Stimulated activated effector memory CD8-positive, alpha-beta T cell treated with anti-CD3 and anti-CD28 coated beads, Interleukin-12 subunit alpha, Interleukin-12 subunit beta, amount 100 ng/mL, for 72 hours (primary cell): Measurements from ENCODE around the gene GLIPR2.
"Not testable (repeated sequence)": the region's sequence is repeated elsewhere in the genome, so short reads cannot be mapped to it uniquely, and the experiment has no call there.

Source experiments
- ATAC-seq: fragments of 150-1000 bp; cut with Tn5 transposase; 2 replicates; pipeline ENCODE4 v1.10.0; 2021
- DNase-seq, 2 donors: peaks; one replicate each; pipeline ENCODE4 v3.0.0; 2021 to 2022; ENCODE audit warnings: low spot score in 2 of 2
- H3K27ac Mint-ChIP-seq: one replicate; pipeline ENCODE4 v1.8.0; 2022; ENCODE audit warnings: mild to moderate bottlenecking, mixed read lengths
- H3K36me3 Mint-ChIP-seq: one replicate; pipeline ENCODE4 v1.8.0; 2022; ENCODE audit warnings: mild to moderate bottlenecking, mixed read lengths
- H3K4me1 Mint-ChIP-seq: one replicate; pipeline ENCODE4 v1.8.0; 2022; ENCODE audit warnings: mixed read lengths
- H3K4me3 Mint-ChIP-seq: one replicate; pipeline ENCODE4 v1.8.0; 2022; ENCODE audit warnings: mild to moderate bottlenecking, mixed read lengths
- H3K9me3 Mint-ChIP-seq: one replicate; pipeline ENCODE4 v1.8.0; 2022; ENCODE audit warnings: mixed read lengths

Gene GLIPR2

DNA sequence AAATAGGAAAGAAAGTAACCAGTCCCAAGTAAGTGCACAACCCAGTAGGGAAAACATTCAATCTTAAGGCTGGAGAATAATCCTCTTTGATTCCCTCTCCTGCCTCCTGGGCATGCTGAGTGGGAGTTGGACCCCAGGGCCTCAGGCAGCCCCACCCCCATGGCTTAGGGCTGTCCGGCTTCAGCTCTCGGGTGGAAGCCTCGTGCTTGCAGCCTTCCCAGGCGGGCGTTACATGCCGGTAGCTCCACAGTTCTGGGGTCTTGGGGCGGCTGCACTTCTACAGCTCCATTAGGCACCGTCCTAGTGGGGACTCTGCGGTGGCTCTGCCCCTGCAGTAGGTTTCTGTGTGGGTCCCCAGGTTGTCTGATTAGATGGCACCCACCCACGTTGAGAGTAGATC, 10.1 kb downstream of the GLIPR2 start:
- DNase-seq (no peak), ATAC-seq (no peak)
- peaks cover 7% of the 10 kb centered on the region for H3K36me3 Mint-ChIP-seq
- H3K27ac Mint-ChIP-seq, result no peak overlapping the region
- peaks cover 4% of the 10 kb centered on the region for H3K9me3 Mint-ChIP-seq
- no peak overlapping the region for H3K4me3 Mint-ChIP-seq
- peaks cover 92% of the 10 kb centered on the region for H3K4me1 Mint-ChIP-seq

DNA sequence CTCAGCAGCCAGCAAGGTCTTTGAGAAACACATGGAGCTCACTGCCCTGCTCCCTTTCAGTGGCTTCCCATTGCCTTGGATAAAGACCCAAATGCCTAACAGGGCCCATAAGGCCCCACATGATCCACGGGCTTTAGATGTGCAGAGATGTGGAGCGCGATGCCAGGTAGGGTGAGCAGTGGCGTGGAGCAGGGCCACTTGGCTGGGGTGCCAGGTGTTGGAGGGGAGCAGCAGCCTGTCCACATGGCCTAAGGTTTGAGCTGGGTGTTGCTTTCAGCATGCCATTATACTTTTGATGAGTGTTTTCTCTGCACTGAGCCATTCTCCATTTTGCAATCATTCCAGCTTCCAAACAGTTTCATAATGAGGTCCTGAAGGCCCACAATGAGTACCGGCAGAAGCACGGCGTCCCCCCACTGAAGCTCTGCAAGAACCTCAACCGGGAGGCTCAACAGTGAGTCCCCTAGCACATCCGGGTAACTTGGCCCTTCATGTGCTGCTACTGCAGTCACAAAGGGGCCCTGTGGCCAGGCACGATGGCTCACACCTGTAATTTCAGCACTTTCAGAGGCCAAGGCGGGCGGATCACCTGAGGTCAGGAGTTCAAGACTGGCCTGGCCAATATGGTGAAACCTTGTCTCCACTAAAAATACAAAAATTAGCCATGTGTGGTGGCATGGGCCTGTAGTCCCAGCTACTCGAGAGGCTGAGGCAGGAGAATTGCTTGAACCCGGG, 11.1 kb downstream of the GLIPR2 start:
- peaks cover 15% of the 10 kb centered on the region for H3K36me3 Mint-ChIP-seq
- H3K4me3 Mint-ChIP-seq, result peak overlapping the region; percentile 39
- no peak overlapping the region for H3K27ac Mint-ChIP-seq
- ATAC-seq (no peak), DNase-seq (no peak)
- peaks cover 89% of the 10 kb centered on the region for H3K4me1 Mint-ChIP-seq
- peaks cover 4% of the 10 kb centered on the region for H3K9me3 Mint-ChIP-seq

DNA sequence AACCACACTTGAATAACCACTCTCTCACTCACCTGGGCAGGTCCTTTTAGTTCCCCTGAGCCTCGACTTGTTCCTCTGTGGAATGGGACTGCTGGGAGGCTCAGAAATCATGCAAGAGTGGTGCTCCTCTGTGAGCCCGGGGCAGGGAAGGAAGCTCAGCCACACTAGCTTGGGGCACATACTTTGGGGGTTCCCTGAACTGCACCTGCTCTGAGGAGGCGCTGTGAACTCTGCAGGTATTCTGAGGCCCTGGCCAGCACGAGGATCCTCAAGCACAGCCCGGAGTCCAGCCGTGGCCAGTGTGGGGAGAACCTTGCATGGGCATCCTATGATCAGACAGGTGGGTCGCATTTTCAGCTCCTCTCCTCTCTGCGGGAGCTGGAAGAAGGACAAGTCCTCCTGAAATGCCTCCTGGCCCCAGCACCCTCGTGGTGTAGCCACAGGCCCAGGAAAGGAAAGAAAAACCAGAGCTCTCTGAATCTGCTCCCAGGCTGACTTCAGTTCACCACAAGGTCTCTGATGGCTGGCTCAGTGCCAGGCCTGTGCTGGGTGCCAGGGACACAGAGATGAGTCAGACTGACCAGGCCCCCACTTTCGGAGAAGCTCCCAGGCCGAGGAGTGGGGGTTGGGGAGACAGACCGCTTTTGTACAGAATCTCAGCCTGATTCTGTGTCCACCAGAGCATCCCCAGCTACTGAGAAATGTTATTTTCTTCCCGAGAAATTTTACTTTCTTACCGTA, 11.9 kb downstream of the GLIPR2 start:
- no peak overlapping the region for H3K27ac Mint-ChIP-seq
- peaks cover 4% of the 10 kb centered on the region for H3K9me3 Mint-ChIP-seq
- peak; percentile 72 to 91 for DNase-seq
- H3K4me1 Mint-ChIP-seq, result peaks cover 87% of the 10 kb centered on the region
- peak; percentile 72 for ATAC-seq
- peak overlapping the region; percentile 39 for H3K4me3 Mint-ChIP-seq
- H3K36me3 Mint-ChIP-seq, result peaks cover 19% of the 10 kb centered on the region

DNA sequence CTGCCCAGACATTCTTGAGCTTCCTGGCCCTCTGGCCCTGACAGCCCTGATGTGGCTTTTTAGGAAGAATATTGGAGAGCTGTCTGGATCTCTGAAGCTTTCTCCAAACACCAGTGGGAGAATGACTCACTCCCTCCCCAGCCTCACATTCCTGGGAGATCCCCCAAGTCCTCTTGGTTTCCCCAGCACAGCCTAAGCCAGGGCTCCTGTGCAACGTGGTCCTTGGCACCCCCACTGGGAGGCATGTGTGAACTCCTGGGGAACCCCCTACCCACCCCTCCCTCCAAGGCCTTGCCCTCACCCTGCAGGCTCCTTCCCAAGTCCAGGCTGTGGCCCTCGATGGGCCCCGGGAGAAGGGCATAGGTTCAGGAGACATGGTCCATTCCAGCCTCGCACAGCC, 12.7 kb downstream of the GLIPR2 start:
- Mint-ChIP-seq H3K36me3 (peaks cover 22% of the 10 kb centered on the region), H3K4me3 (peak overlapping the region; percentile 39), H3K4me1 (peaks cover 87% of the 10 kb centered on the region), H3K9me3 (peaks cover 4% of the 10 kb centered on the region), H3K27ac (no peak overlapping the region)
- ATAC-seq (no peak), DNase-seq (no peak)

DNA sequence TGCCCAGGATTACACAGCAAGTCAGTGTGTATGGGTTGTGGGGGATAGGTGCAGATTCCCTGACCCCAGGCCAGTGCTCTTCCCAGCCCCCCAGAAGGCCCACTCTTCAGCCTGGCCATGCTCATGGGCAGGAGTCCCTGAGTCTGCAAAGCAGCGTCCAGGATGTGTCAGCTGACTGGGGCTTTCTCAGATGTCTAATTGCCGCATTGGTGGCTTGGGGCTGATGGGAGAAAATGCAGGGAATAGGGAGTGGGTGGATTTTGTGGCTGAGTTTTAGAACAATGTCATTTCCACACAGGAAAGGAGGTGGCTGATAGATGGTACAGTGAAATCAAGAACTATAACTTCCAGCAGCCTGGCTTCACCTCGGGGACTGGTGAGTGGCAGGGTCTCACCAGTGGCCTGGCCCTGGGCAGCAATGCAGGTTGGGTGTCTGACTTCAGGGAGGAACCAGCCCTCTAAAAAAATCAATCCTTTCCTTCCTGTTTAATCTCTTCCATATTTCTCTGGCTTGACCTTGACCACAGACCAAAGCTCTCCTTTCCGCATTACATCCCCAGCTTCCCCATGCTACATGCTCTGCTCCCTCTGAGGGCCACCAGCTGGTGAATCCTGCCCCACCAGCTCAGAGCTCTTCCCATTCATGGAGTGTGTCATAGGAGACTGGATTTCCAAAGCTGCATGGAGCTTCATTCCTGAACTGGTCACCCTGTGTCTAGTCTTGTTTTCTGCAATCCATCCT, 14.2 kb downstream of the GLIPR2 start:
- H3K27ac Mint-ChIP-seq, result peak overlapping the region; percentile 95
- H3K36me3 Mint-ChIP-seq, result peaks cover 37% of the 10 kb centered on the region
- H3K9me3 Mint-ChIP-seq, result no peaks in the 10 kb centered on the region
- peak overlapping the region; percentile 75 for H3K4me3 Mint-ChIP-seq
- no peak for ATAC-seq
- DNase-seq, result no peak
- peaks cover 79% of the 10 kb centered on the region for H3K4me1 Mint-ChIP-seq

DNA sequence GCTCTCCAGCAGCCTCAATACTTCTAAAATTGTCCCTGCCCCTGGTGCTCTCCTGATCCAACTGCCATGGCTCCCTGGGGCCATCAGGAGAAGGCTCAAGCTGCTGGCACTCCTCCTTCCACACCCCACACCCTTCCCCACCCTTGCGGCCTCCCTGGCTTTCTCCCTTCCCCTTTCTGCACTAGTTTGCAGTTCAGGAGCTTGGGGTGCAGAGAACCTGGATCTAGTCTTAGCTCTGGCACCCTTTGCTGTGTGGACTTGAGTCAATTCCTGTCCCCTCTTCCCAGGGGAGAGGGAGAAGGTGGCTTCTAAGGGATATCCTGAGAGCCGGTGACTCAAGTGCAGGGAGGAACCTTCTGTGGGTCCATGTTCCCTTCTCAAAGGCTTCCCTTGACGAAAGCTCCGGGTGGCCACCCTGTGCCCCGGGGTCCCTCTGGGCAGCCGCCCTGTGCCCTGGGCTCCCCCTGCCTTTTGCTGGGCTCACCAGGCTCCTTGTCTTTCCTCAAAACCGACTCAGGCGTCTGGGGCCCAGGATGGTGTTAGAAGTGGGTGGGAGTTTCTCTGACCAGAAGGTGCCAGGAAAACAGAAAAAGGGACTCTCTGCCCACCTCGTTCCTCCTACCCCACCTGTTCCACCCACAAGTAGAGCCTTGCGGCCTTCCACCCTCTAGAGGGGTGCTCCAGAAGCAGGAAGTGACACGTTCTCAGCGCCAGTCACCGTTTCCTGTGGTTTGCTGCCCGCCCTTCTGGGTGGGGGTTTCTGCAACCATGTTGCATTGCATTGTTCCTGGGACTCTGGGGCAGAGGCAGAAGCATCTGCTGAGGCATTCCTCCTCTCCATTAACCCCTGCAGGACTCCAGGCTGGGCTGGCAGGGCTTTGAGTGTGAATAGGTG, 15.0 kb downstream of the GLIPR2 start:
- ATAC-seq (peak; percentile 93), DNase-seq (peak; percentile 64 to 93)
- no peaks in the 10 kb centered on the region for H3K9me3 Mint-ChIP-seq
- peaks cover 46% of the 10 kb centered on the region for H3K36me3 Mint-ChIP-seq
- peak overlapping the region; percentile 95 for H3K27ac Mint-ChIP-seq
- H3K4me3 Mint-ChIP-seq, result peak overlapping the region; percentile 75
- peaks cover 74% of the 10 kb centered on the region for H3K4me1 Mint-ChIP-seq

DNA sequence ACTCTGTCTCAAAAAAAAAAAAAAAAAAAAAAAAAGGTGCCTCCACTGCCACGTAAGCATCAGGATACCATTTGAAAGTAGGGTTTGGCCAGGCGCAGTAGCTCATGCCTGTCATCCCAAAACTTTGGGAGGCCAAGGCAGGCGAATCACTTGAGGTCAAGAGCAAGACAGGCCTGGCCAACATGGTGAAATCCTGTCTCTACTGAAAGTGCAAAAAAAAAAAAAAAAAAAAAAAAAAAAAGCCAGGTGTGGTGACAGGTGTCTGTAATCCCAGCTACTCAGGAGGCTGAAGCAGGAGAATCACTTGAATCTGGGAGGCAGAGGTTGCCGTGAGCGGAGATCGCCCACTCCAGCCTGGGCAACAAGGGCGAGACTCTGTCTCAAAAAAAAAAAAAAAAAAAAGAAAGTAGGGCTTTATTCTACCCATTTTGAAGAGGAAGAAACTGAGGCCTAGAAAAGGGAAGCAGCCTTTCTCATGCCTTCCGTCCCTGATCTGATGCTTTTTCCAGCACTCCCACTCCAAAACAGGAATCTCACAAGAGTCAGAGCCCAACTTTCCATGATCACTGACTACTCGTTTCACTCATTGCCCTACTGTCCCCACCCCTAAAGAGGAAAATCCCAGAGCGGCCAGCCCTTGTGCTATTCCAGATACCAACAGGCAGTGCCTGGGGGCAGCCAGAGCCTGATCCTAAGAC, 16.4 kb downstream of the GLIPR2 start:
- Mint-ChIP-seq H3K4me3 (peak overlapping the region; percentile 10), H3K9me3 (no peaks in the 10 kb centered on the region), H3K27ac (peak overlapping the region; percentile 30), H3K4me1 (peaks cover 62% of the 10 kb centered on the region), H3K36me3 (peaks cover 41% of the 10 kb centered on the region)
- ATAC-seq (no peak), DNase-seq (no peak)

DNA sequence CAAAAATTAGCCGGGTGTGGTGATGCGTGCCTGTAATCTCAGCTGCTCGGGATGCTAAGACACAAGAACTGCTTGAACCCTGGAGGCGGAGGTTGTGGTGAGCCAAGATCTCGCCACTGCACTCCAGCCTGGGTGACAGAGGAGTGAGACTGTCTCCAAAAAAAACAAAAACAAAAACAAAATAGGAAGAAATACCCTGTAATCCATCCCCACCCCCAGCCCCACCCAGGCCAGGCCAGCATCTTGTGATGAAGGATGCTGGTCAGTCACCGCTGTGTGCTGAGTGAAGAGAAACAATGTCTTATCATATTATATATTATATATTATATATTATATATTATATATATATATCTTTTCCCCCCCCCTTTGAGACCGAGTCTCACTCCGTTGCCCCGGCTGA, 17.2 kb downstream of the GLIPR2 start:
- peaks cover 41% of the 10 kb centered on the region for H3K36me3 Mint-ChIP-seq
- H3K9me3 Mint-ChIP-seq, result no peaks in the 10 kb centered on the region
- H3K4me1 Mint-ChIP-seq, result peaks cover 58% of the 10 kb centered on the region
- ATAC-seq (no peak), DNase-seq (no peak)
- H3K27ac Mint-ChIP-seq, result peak overlapping the region; percentile 30
- peak overlapping the region; percentile 10 for H3K4me3 Mint-ChIP-seq

DNA sequence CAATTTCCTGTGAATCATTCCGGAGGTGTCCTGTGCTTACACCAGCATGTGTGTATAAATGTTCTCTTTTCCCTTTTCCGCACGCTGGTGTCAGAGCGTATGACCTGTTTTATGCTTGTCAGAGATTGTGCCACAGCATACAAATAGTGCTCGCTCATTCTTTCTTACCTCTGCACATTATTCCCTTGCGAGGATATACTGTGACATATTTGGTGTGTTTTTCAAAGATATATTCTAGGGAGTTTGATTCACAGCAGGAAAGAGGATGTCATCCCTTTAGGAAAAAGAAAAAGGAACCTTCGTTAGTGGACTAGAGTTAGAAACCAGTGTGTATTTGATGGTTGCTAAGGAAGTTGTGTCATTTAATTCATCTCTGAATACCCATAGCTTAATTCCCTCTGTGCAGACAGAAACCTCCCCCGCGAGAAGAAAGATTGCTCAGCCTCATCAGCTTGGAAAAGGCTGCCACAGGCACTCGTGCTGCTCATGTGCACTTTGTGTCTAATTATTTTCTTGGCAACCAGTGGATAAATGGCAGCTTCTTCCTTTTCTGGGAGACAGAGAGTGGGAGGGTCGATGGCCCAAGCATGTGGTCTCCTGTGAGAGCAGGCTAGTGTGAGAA, 17.9 kb downstream of the GLIPR2 start:
- Mint-ChIP-seq H3K4me1 (peaks cover 54% of the 10 kb centered on the region), H3K4me3 (peak overlapping the region; percentile 10)

DNA sequence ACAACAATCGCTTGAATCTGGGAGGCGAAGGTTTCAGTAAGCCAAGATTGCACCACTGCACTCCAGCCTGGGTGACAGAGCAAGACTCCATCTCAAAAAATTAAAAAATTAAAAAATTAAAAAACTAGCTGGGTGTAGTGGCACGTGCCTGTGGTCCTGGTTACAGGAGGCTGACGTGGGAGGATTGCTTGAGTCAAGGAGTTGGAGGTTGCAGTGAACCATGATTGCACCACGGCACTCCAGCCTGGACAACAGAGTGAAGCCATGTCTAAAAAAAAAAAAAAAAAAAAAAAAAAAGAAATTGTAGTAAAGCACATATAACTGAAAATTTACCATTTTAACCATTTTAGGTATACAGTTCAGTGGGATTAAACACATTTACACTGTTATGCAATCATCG, 19.6 kb downstream of the GLIPR2 start:
- no peak for ATAC-seq
- Mint-ChIP-seq H3K4me1 (peaks cover 40% of the 10 kb centered on the region), H3K9me3 (no peaks in the 10 kb centered on the region), H3K4me3 (no peak overlapping the region), H3K27ac (no peak overlapping the region), H3K36me3 (peaks cover 48% of the 10 kb centered on the region)
- no peak for DNase-seq

More for the DNA sequence above, 17.9 kb downstream of the GLIPR2 start:
- Mint-ChIP-seq H3K36me3 (peaks cover 41% of the 10 kb centered on the region), H3K27ac (peak overlapping the region; percentile 30), H3K9me3 (no peaks in the 10 kb centered on the region)
- ATAC-seq, result peak; percentile 44
- DNase-seq, result no peak

DNA sequence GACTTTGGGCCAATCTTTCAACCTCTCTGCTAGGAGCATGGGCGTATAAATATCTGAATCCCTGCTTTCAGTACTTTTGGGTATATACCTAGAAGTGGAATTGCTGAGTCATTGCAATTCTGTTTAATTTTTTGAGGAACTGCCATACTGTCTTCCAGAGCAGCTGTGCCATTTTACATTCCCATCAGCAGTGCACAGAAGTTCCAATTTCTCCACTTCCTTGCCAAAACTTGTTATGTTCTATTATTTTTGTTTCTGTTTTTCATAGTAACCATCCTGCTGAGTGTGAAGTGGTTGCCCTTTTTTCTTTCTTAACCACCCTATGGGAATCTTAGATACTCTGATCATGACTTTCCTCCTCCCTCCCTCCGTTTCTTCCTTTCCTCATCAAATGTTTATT, 21.6 kb downstream of the GLIPR2 start:
- no peaks in the 10 kb centered on the region for H3K9me3 Mint-ChIP-seq
- no peak overlapping the region for H3K27ac Mint-ChIP-seq
- peaks cover 47% of the 10 kb centered on the region for H3K36me3 Mint-ChIP-seq
- no peak for DNase-seq
- no peak for ATAC-seq
- peaks cover 31% of the 10 kb centered on the region for H3K4me1 Mint-ChIP-seq
- no peak overlapping the region for H3K4me3 Mint-ChIP-seq

DNA sequence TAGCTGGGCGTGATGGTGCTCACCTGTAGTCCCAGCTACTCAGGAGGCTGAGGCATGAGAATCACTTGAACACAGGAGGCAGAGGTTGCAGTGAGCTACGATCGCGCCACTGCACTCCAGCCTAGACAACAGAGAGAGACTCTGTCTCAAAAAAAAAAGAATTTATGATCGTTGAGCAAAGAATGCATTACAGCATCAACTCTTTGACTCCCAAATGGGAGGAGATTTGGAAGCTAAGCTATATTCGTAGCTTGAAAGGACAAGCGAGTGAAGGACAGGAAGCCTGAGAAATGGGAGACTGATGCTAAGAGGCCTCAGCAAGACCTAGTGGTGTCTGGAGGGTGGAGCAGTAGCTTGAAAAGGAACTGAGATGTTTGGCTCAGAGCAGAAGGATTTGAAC, 22.4 kb downstream of the GLIPR2 start:
- DNase-seq (no peak), ATAC-seq (no peak)
- peaks cover 43% of the 10 kb centered on the region for H3K36me3 Mint-ChIP-seq
- no peak overlapping the region for H3K4me3 Mint-ChIP-seq
- peaks cover 23% of the 10 kb centered on the region for H3K4me1 Mint-ChIP-seq
- H3K9me3 Mint-ChIP-seq, result no peaks in the 10 kb centered on the region
- H3K27ac Mint-ChIP-seq, result no peak overlapping the region

DNA sequence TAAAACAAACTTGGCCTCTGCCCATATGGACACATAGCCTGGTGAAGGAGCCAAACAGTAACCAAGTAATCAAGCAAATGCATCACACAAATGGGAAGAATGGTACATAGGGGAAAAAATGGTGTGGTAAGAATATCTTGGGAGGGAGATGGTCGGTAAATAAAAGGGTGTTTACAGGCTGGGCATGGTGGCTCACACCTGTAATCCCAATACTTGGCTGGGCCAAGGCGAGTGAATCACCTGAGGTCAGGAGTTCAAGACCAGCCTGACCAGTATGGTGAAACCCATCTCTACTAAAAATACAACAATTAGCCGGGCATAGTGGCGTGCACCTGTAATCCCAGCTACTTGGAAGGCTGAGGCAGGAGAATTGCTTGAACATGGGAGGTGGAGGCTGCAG, 23.0 kb downstream of the GLIPR2 start:
- H3K4me3 Mint-ChIP-seq, ATAC-seq: not testable (repeated sequence)

DNA sequence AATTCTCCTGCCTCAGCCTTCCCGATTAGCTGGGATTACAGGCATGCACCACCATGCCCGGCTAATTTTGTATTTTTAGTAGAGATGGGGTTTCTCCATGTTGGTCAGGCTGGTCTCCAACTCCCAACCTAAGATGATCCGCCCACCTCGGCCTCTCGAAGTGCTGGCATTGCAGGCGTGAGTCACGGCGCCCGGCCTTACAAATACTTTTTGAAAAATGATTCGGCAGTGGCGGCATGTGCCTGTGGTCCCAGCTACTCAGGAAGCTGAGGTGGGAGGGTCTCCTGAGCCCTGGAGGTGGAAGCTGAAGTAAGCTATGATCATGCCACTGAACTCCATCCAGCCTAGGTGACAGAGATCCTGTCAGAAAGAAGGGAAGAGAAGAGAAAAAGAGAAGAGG, 23.6 kb downstream of the GLIPR2 start:
- DNase-seq, H3K9me3 Mint-ChIP-seq, H3K4me3 Mint-ChIP-seq, H3K27ac Mint-ChIP-seq, ATAC-seq: not testable (repeated sequence)
- H3K36me3 Mint-ChIP-seq, result peaks cover 36% of the 10 kb centered on the region
- peaks cover 17% of the 10 kb centered on the region for H3K4me1 Mint-ChIP-seq

More for the DNA sequence above, 23.0 kb downstream of the GLIPR2 start:
- Mint-ChIP-seq H3K4me1 (peaks cover 17% of the 10 kb centered on the region), H3K36me3 (peaks cover 42% of the 10 kb centered on the region)
- not testable (repeated sequence) for DNase-seq, H3K9me3 Mint-ChIP-seq, H3K27ac Mint-ChIP-seq
